GM21390 (cell line): ENCODE measurements around the gene AJM1.
"Not testable (repeated sequence)": the region's sequence is repeated elsewhere in the genome, so short reads cannot be mapped to it uniquely, and the experiment has no call there.

ENCODE experiments used
- ATAC-seq: cut with Tn5 transposase; IDR thresholded peaks from one replicate; pipeline ENCODE4 v1.9.1; 2021; ENCODE audit not compliant: unreplicated experiment

Gene AJM1

DNA sequence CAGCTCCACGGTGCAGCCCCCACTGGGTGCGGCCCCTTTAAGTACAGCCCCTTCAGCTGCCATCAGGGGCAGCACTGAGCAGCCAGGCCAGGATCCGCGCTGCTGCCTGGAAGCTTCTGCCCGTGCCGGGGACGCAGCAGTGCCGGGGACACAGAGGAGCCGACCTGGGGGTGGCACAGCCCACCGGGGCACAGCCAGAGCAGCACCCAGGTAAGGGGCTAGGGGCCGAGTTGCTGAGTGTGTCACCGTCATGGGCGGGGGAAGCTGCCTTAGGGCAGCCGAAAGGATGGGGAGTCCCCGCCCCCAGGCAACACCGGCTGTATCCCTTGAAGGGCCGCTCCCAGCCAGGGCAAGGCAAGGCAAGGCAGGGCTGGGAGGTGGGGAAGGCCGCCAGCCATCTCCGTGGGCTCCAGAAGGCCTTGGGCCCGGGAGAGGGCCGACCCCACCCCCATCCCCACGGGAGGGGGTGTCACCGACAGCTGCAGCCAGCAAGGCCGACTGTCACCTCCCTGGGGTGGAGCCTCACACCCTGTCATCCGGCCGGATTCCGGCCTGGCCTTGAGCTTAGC lies at the start of gene AJM1:
Gene AJM1 (plus strand): TSS at position 99 of the 569 bp plus-strand sequence. CDS start 1,937 bp downstream, outside the sequence.
- peak; percentile 75 for ATAC-seq

DNA sequence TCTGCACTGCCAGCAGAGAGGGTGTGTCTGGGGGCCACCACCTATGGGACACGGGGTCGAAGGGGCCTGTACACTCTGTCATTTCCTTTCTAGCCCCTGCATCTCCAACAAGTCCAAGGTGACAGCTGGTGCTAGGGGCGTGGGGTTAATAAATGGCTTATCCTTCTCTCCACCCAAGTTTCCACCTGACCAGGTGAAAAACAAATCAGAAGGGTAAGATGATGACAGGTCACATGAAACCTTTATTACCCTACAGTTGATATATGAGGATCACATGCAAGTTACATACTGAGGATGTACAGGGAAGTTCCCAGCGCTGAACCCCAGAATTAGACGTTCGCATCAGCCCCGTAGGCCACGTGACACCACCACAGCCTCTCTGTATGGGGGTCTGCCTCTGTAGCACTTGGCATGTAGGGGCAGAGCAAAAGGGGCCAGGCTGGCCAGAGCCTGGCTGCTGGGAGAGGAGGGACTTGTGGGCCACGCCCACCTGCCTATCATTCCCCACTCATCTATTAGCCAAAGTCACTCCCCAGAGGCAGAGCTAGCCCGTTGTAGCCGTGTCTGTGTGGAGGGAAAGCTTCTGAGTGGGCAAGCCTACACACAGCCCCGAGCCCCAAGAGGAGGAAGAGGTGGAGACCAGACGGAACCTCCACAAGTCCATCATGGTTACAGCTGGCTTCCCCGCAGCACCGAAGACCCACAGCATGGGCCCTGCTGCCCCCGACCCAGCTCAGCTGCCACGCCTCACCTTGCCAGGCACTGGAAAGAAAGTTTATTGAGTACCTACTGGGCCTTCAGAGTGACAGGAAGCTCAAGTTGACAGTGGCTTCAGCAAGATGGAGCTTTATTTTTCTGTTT lies 49.0 kb upstream of the AJM1 start:
- ATAC-seq: no peak

DNA sequence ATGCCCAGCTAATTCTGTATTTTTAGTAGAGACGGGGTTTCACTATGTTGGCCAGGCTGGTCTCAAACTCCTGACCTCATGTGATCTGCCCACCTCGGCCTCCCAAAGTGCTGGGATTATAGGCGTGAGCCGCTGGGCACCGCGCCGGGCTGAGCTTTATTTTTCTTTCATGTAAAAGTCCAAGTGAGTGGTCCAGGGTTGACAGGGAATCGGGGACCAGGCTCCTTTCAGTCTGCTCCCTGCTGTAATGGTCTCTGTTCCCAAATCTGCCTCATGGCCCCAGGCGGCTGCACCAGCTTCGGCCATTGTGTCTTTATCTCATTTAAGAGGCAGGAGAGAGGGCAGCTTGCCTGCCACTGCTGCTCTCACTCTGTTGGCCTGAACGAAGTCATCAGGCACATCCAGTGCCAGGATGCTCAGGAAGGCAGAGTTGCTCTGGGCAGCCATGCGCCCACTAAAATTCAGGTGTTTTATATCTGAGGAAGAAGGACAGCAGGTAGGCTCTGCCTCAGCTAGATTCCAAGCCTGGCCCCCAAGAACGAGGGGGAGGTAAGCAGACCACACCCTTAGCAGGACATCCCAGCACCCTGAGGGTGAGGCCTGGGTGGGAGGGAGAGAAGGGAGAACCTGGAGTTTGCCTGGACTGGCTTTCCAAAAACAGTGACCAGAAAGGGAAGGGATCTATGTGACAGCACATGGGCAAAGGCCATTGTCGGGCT lies 47.8 kb upstream of the AJM1 start:
- no peak for ATAC-seq

DNA sequence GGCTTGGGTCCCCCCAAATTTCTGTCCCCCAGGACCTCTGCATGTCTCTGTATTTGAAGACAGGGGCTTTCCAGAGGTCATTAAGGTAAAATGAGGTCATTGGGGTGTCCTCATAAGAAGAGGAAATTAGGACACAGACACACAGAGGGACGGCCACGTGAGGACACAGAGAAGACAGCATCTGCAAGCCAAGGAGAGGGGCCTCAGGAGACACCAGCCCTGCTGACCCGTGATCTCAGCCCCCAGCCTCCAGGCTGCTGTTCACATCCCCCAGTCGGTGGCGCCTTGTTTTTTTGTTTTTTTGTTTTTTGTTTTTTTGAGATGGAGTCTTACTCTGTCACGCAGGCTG lies 47.3 kb upstream of the AJM1 start:
- no peak for ATAC-seq

DNA sequence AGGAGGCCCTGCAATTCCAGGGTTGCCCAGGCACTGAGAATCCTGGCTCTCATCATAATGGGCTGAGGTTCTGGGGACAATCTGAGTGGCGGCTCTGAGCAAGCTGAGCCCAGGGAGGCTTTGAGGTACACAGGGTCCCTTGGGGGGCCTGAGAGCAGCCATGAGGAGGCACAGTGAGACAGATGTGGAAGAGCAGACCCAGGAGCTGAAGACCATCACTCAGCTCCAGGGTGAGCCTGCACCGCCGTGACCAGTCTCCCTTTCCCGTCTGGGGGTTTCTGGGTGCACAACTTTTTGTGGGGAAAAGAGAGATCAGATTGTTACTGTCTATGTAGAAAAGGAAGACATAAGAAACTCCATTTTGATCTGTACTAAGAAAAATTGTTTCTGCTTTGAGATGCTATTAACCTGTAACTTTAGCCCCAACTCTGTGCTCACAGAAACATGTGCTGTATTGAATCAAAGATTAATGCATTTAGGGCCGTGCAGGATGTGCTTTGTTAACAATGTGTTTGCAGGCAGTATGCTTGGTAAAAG lies 46.0 kb upstream of the AJM1 start, which contains the start of gene CCDC183:
Gene CCDC183 (plus strand): TSS at position 101 of the 537 bp plus-strand sequence. CDS start 60 bp downstream, at position 161.
- ATAC-seq: no peak

DNA sequence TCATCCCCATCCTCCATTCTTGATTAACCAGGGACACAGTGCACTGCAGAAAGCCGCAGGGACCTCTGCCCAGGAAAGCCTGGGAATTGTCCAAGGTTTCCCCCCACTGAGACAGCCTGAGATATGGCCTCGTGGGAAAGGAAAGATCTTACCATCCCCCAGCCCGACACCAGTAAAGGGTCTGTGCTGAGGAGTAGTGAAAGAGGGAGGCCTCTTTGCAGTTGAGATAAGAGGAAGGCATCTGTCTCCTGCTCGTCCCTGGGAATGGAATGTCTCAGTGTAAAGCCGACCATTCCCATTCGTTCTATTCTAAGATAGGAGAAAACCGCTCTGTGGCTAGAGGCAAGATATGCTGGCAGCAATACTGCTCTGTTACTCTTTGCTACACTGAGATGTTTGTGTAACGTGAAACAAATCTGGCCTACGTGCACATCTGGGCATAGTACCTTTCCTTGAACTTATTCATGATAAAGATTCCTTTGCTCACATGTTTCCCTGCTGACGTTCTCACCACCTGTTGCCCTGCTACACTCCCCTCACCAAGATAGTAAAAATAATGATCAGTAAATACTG lies 45.4 kb upstream of the AJM1 start:
- ATAC-seq: not testable (repeated sequence)

DNA sequence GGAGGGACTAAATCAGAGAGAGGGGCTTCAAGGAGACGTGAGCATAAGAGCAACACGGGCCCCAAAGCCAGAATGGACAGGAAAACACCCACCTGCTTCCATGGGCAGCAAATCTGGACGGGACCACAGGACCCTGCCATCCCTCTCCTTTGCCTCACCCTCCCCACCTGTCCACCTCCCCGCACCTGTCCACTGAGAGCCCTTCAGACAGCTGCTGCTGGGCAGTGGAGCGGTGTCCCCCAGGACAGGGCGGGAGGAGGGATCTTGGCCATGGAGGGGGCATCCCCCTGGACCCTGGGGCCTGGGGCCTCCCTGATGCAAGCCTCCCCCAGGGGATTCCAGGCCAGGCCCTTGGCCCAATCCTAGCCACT lies 43.6 kb upstream of the AJM1 start:
- ATAC-seq: no peak

DNA sequence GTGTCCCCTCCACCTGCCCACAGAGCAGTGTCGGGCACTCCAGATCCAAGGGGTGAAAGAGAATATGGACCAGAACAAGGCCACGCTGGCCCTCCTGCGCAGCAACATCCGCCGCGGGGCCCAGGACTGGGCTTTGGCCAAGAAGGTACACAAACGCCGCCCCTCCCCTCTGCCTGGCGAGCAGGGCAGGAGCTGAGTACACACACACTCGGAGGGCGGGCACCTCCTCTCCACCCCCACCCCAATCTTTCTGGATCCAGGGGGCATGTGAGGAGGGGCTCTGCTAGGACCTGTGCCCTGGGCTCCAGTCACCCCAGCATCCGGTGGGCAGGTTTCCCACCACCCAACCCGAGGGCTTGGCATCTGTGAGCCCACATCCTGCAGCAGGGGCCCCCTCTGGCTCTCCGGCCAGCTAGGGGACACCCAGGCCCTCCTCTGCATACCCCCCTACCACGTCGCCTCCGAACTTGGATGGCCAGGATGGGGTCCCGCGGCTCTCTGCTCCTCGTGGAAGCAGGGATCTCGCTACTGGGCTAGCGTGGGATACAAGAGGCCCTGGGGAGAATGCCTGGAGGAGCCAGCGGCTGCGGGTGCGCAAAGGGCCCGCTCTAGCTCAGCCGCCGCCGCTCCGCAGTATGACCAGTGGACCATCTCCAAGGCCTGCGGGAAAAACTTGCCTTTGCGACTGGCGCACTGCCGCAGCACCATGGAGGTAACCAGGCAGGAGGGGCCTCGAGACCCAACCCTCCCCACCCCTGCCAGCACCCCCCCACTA lies 43.0 kb upstream of the AJM1 start:
- no peak for ATAC-seq

DNA sequence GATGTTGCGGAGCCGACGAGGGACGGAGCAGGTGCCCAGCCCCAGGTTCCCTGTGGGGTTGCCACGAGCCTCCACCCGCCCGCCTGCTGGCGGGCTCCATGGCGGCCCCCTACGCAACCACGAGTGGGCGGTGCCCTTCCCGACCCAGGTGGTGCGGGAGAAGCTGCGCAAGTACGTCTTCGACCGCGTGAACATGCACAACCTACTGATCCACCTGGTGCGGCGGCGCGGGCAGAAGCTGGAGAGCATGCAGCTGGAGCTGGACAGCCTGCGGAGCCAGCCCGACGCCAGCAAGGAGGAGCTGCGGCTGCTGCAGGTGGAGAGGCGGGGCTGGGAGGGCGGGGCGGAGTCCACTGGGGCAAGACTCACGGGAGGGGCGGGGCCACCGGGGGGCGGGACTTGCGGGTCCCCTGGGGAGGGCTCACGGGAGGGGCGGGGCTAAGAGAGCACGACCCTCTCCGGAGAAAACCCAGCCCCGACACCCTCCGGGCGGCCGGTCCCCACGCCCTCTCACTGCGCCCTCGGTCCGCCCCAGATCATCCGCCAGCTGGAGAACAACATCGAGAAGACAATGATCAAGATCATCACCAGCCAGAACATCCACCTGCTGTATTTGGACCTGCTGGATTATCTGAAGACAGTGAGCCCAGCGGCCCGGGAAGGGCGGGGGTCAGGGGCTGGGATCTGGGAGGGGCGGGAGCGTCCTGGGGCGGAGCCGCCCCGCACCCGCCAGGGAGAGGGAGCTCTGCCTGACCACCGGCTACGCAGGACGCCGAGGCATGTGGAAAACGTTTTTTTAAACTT lies 42.2 kb upstream of the AJM1 start:
- no peak for ATAC-seq

DNA sequence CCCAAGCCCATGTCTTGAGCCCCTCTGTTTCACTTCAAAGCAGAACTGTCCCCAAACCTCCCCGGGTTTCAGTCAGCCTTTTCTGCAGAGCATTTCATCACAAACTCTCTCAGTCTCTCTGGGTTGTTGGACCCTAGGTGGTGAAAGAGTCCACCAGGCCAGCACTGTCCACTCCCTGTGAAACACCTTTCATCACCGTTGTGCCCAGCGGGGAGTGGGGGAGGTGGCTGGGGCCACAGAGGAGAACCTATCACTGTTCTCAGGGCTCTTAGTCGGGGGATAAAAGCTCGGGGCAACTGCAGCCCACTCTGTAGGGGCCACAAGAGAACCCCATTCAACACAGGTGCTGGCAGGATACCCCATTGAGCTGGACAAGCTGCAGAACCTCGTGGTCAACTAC lies 40.0 kb upstream of the AJM1 start:
- no peak for ATAC-seq

DNA sequence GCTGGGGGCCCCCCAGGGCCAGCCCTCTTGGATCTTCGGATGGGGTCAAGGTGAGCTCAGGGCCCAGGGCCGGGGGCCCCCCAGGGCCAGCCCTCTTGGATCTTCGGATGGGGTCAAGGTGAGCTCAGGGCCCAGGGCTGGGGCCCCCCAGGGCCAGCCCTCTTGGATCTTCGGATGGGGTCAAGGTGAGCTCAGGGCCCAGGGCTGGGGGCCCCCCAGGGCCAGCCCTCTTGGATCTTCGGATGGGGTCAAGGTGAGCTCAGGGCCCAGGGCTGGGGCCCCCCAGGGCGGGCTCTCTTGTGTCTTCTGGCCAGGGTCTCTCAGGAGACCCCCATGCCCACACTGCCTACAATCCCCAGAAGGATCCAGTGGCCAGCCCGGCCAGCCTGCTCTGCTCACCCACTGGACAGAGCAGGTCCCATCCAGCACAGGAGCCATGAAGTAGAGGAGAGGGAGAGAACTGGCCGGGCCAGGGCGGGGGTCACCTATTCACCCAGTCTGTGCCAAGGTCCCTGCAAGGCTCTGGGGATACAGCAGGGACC lies 39.2 kb upstream of the AJM1 start:
- ATAC-seq: not testable (repeated sequence)

DNA sequence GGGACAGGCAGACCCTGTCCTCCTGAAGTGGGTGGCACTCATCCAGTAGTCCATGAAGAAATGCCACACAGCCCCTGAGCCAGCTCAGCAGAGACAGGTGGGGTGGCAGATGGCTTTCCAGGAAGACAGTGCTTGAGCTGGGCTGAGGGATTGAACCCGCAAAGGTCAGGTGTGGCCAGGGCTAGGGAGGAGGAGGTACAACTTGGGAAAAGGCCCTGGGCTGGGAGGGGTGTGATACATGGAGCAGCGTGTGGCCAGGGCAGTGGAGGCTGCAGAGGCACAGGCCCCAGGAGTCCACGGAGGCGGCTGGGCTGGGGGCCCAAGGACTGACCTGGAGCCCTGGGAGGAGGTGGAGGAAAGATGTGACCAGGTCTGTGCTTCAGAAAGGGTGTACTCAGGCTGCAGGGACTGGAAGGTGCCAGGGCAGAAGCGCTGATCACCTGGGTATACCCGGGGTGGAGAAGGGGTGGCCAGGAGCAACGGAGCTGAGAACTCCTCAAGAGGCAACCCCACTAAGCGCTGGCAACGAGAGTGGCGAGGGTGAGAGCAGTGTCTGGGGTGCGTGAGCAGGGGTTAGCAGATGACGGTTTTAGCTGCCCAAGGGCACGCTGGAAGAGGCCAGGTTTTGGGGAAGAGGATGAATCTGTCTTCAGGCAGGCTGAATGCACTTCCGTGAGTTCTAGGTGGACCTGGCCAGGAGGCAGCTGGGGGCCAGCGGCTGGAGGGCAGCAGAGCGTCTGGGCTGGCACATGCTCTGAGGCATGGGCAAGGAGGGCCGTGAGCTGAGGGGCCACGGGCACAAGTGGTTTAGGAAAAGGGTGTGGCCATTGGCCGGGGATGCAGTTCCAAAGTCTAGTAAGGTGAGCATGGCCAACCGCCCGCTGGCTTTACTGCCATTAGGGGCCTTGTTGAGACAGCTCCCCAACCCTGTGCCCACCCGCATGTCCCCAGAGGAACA lies 38.4 kb upstream of the AJM1 start:
- no peak for ATAC-seq

DNA sequence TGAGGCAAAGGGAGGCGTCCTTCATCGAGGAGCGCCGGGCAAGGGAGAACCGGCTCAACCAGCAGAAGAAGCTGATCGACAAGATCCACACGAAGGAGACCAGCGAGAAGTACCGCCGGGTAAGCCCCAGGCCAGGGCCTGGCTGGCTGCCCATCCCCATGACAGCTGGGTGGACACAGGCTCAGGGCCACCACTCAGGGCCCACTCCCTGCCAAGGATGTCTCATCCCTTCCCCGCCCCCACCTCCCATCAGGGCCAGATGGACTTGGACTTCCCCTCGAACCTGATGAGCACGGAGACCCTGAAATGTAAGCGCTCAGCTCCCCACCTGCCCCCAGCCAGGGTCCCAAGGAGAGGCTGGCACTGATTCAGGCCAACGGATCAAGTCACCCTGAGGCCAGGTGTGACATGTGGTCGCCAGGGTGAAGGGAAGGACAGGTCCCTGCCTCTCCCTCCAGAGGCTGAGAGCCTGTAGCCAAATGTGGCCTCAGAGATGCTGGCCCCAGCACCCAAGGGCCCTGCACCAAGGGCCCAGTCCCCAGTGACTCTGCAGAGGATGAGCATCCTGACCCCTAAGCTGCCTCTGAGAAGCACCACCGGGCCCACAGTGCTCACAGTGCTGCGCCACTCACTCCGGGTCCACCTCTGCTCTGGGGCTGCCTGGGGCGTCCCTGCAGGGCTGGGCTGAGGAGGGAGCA lies 37.6 kb upstream of the AJM1 start:
- no peak for ATAC-seq

DNA sequence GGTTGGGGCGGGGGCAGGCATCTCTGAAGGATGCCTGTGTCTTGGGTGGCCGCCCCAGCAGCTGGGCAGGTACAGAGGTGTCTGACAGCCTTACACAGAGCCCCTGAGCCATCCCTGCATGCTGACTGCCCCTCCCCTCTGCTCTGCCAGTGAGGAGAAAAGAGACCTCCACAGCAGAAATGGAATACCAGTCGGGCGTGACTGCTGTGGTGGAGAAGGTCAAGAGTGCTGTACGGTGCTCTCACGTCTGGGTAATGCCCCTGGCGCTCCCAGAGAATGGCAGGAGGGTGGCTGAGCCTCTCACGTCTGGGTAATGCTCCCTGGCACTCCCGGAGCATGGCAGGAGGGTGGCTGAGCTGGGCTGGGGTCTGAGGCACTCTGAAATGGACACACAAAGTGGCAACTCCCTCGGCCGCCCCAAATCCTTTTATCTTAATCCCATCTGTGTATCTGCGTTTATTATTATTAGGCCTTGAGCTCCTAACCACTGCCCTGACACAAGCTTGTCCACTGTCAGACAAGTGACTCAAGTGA lies 37.0 kb upstream of the AJM1 start:
- ATAC-seq: no peak

DNA sequence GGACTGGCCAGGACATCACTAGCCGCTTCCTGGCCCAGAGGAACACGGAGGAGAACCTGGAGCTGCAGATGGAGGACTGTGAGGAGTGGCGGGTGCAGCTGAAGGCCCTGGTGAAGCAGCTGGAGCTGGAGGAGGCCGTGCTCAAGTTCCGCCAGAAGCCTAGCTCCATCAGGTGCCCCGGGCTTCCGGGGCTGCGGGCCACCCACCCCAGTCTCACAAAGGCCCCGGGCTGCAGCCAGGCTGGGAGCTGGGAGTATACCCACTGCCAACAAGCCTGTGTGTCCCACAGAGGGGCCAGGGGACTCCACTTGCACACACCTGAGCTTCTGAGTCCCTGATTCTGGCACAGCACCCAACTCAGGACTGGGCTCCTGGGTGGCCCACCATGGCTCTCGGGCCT lies 36.2 kb upstream of the AJM1 start:
- no peak for ATAC-seq

DNA sequence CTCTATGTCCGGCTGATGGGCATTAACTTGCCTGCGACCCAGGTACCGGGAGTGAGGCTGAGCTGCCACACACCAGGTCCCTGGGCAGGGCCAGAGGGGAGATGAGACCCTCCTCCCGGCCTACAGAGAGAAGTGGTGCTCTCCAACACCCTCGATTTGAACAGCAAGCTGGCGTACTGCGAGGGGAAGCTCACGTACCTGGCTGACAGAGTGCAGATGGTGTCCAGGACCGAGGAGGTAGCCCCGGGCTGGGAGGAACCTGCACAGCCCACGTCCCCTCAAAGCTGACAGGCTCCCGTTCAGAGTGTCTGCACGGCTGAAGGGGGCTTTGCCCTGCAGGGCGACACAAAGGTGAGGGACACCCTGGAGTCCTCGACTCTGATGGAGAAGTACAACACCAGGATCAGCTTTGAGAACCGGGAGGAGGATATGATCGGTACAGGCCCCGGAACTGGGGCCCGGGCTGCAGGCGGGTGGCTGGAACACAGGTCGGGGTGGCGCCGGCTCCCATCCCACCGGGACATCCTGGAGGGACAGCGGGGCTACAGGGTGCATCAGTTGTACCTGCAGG lies 35.6 kb upstream of the AJM1 start:
- no peak for ATAC-seq
